ENCODE results near the gene SYT1. TPM values are rescaled to one million over a fixed set of nuclear protein-coding genes. Genes with fewer than 3 reads are reported as not detected.

Gene SYT1
- polyA plus RNA-seq, 5 donors: 2.7 to 6.4 (median 5.0) TPM

- DNase-seq: no peak
These were observed 424.3 kb downstream of the SYT1 start for GRCh38 chr12:79288911-79289310.

GRCh38 chr12:79291711-79292110, 427.1 kb downstream of the SYT1 start:
- DNase-seq: no peak

- DNase-seq: no peak
These were observed 430.0 kb downstream of the SYT1 start for GRCh38 chr12:79294590-79294989.

- DNase-seq: no peak
These were observed 431.0 kb downstream of the SYT1 start for GRCh38 chr12:79295572-79295971.

- no peak for DNase-seq
These were observed 431.6 kb downstream of the SYT1 start for GRCh38 chr12:79296133-79296532.

GRCh38 chr12:79296871-79297270, 432.3 kb downstream of the SYT1 start:
- no peak for DNase-seq

GRCh38 chr12:79298506-79298905, 433.9 kb downstream of the SYT1 start:
- no peak for DNase-seq

GRCh38 chr12:79299447-79300198, 435.0 kb downstream of the SYT1 start:
- DNase-seq: no peak

- no peak for DNase-seq
These were observed 435.6 kb downstream of the SYT1 start for GRCh38 chr12:79300199-79300568.

- no peak for DNase-seq
These were observed 436.6 kb downstream of the SYT1 start for GRCh38 chr12:79301181-79301580.

- DNase-seq: no peak
These were observed 437.7 kb downstream of the SYT1 start for GRCh38 chr12:79302162-79302814.

- no peak for DNase-seq
These were observed 442.8 kb downstream of the SYT1 start for GRCh38 chr12:79307340-79307739.

GRCh38 chr12:79309039-79309438, 444.5 kb downstream of the SYT1 start:
- no peak for DNase-seq

- DNase-seq: no peak
These were observed 452.7 kb downstream of the SYT1 start for GRCh38 chr12:79317179-79317847.

GRCh38 chr12:79322905-79323304, 458.3 kb downstream of the SYT1 start:
- no peak for DNase-seq

- no peak for DNase-seq
These were observed 460.0 kb downstream of the SYT1 start for GRCh38 chr12:79324571-79324970.

GRCh38 chr12:79326222-79326621, 461.6 kb downstream of the SYT1 start:
- DNase-seq: peak in 1 of 2 donors; percentile 6

- DNase-seq: no peak
These were observed 462.1 kb downstream of the SYT1 start for GRCh38 chr12:79326663-79327062.

- no peak for DNase-seq
These were observed 462.9 kb downstream of the SYT1 start for GRCh38 chr12:79327465-79327864.

GRCh38 chr12:79329933-79330332, 465.4 kb downstream of the SYT1 start:
- DNase-seq: no peak

- no peak for DNase-seq
These were observed 467.3 kb downstream of the SYT1 start for GRCh38 chr12:79331870-79332269.

- no peak for DNase-seq
These were observed 468.6 kb downstream of the SYT1 start for GRCh38 chr12:79333144-79333543.

- no peak for DNase-seq
These were observed 473.2 kb downstream of the SYT1 start for GRCh38 chr12:79337662-79338290.
